Hepatocyte (in vitro differentiated cells): ENCODE data around the gene NPIPB6. TPM values are rescaled to one million over a fixed set of nuclear protein-coding genes. Genes with fewer than 3 reads are reported as not detected.

Experiments used
- DNase-seq: peaks from one replicate; pipeline ENCODE4 v3.0.0-alpha.2; 2016; ENCODE audit warnings: low spot score
- H2AFZ ChIP-seq: fragments of 200-600 bp; sonication (generic); 2 replicates; pipeline ENCODE4 v1.6.0; 2016; ENCODE audit warnings: antibody characterized with exemption, mild to moderate bottlenecking
- H3K27ac ChIP-seq: fragments of 200-600 bp; sonication (generic); 2 replicates; pipeline ENCODE4 v1.5.1; 2016; ENCODE audit warnings: mild to moderate bottlenecking
- H3K27me3 ChIP-seq: fragments of 200-600 bp; sonication (generic); 2 replicates; pipeline ENCODE4 v1.6.1; 2016
- H3K36me3 ChIP-seq: fragments of 200-600 bp; sonication (generic); replicated peaks from 2 replicates; pipeline ENCODE4 v1.5.1; 2016; ENCODE audit warnings: low read depth; ENCODE audit not compliant: insufficient read depth
- H3K4me1 ChIP-seq: fragments of 200-600 bp; sonication (generic); 2 replicates; pipeline ENCODE4 v1.5.1; 2016; ENCODE audit warnings: mild to moderate bottlenecking, moderate library complexity; ENCODE audit not compliant: insufficient read depth
- H3K4me2 ChIP-seq: fragments of 200-600 bp; sonication (generic); 2 replicates; pipeline ENCODE4 v1.6.0; 2016
- H3K4me3 ChIP-seq: fragments of 200-600 bp; sonication (generic); 2 replicates; pipeline ENCODE4 v1.5.1; 2016; ENCODE audit warnings: mild to moderate bottlenecking
- H3K79me2 ChIP-seq: fragments of 200-600 bp; sonication (generic); 2 replicates; pipeline ENCODE4 v1.6.0; 2017; ENCODE audit warnings: mild to moderate bottlenecking
- H3K9me2 ChIP-seq: fragments of 200-600 bp; sonication (generic); replicated peaks from 2 replicates; pipeline ENCODE4 v1.6.0; 2017; ENCODE audit warnings: mild to moderate bottlenecking; ENCODE audit not compliant: insufficient read depth
- H3K9me3 ChIP-seq: fragments of 200-600 bp; sonication (generic); 2 replicates; pipeline ENCODE4 v1.5.1; 2016; ENCODE audit warnings: low read depth, mild to moderate bottlenecking
- H4K20me1 ChIP-seq: fragments of 200-600 bp; sonication (generic); 2 replicates; pipeline ENCODE4 v1.6.0; 2016; ENCODE audit warnings: mild to moderate bottlenecking; ENCODE audit not compliant: insufficient read depth, poor library complexity, severe bottlenecking
- EZH2 ChIP-seq: fragments of 200-600 bp; sonication (generic); IDR thresholded peaks from 2 replicates; pipeline ENCODE4 v1.6.1; 2016; ENCODE audit warnings: antibody characterized with exemption, mild to moderate bottlenecking, borderline replicate concordance
- EZH2phosphoT487 ChIP-seq: fragments of 200-600 bp; sonication (generic); IDR thresholded peaks from one replicate; pipeline ENCODE4 v1.6.1; 2018; ENCODE audit warnings: antibody characterized with exemption, mild to moderate bottlenecking, low read depth, moderate library complexity; ENCODE audit not compliant: unreplicated experiment, severe bottlenecking
- WGBS: methylation state at CpG from one replicate; pipeline ENCODE4 v1.1.6; 2016; ENCODE audit warnings: low lambda C conversion rate; ENCODE audit errors: missing lambda C conversion rate; 5-methylcytosine and 5-hydroxymethylcytosine counted together
- polyA plus RNA-seq: library from polyadenylated mRNA; unstranded; fragments of >200 nt; fragmentation: Nextera tagmentation; extraction: Ambion mirVana; gene quantifications from 2 replicates; pipeline ENCODE4 v1.2.1, GENCODE V29; 2016
- total RNA-seq: library from RNA; depleted of rRNA; stranded (reverse); fragments of >200 nt; gene quantifications from 2 replicates; pipeline ENCODE4 v1.2.3, GENCODE V29; 2014
- TF ChIP-seq, protein P1 (sequence below): fragments of 200-600 bp; sonication (generic); IDR thresholded peaks from 2 replicates; pipeline ENCODE4 v1.5.1; 2016; ENCODE audit warnings: antibody characterized with exemption, mild to moderate bottlenecking; ENCODE audit not compliant: poor library complexity

NPIPB6 gene
- total and polyA plus RNA-seq, 2 experiments from 2014 or later, result 1.9 to 2.0 TPM

GRCh38 chr16:28319476-28320022 is 43.8 kb downstream of the NPIPB6 start:
- no peak overlapping the region for H2AFZ ChIP-seq
- no peak overlapping the region for H3K4me3 ChIP-seq
- TF ChIP-seq, protein P1, sequence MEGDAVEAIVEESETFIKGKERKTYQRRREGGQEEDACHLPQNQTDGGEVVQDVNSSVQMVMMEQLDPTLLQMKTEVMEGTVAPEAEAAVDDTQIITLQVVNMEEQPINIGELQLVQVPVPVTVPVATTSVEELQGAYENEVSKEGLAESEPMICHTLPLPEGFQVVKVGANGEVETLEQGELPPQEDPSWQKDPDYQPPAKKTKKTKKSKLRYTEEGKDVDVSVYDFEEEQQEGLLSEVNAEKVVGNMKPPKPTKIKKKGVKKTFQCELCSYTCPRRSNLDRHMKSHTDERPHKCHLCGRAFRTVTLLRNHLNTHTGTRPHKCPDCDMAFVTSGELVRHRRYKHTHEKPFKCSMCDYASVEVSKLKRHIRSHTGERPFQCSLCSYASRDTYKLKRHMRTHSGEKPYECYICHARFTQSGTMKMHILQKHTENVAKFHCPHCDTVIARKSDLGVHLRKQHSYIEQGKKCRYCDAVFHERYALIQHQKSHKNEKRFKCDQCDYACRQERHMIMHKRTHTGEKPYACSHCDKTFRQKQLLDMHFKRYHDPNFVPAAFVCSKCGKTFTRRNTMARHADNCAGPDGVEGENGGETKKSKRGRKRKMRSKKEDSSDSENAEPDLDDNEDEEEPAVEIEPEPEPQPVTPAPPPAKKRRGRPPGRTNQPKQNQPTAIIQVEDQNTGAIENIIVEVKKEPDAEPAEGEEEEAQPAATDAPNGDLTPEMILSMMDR, result no peak
- TF ChIP-seq EZH2phosphoT487 (no peak), EZH2 (no peak)
- no peaks in the 10 kb centered on the region for H3K9me2 ChIP-seq
- H3K27ac ChIP-seq, result no peak overlapping the region
- DNase-seq, result no peak
- no peak overlapping the region for H3K4me2 ChIP-seq
- no peaks in the 10 kb centered on the region for H3K4me1 ChIP-seq
- 93% methylated on average over 23 of the region's 26 CpGs for WGBS
- H3K79me2 ChIP-seq, result no peaks in the 10 kb centered on the region
- no peaks in the 10 kb centered on the region for H3K9me3 ChIP-seq
- H3K27me3 ChIP-seq, result no peaks in the 10 kb centered on the region
- H4K20me1 ChIP-seq, result no peaks in the 10 kb centered on the region
- no peaks in the 10 kb centered on the region for H3K36me3 ChIP-seq

DNA sequence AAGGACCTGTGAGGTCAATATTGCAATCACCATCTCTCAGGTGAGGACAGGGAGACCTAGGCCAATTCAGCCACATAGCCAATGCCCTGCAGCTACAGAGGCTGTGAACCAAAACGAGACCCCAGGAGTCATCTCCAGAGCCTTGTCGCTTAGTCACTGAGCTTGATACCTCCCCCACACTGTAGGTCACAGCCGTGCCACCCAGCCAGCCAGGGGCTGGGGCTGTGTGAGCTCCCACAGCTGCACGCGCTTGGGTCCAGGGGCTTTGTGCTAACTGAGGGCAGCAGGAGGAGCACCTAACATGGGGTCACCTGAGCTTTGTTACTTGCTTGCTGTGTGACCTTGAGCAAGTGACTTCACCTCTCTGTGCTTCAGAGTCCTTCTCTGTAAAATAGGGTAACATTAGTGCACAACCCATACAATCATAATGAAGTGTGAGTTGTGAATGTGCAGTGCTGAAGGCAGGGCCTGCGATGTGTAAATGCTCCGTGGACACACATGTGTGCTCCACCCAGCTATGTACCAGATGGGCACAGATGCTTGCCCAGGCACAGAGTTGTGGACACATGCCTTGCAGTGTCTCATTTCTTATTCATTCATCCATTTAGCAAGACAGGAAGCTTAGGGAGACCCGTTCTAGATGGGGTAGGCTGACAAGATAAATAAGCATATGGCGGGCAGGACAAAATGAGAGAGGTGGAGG is 45.1 kb downstream of the NPIPB6 start:
- 94% methylated on average over 9 of the region's 9 CpGs for WGBS

DNA sequence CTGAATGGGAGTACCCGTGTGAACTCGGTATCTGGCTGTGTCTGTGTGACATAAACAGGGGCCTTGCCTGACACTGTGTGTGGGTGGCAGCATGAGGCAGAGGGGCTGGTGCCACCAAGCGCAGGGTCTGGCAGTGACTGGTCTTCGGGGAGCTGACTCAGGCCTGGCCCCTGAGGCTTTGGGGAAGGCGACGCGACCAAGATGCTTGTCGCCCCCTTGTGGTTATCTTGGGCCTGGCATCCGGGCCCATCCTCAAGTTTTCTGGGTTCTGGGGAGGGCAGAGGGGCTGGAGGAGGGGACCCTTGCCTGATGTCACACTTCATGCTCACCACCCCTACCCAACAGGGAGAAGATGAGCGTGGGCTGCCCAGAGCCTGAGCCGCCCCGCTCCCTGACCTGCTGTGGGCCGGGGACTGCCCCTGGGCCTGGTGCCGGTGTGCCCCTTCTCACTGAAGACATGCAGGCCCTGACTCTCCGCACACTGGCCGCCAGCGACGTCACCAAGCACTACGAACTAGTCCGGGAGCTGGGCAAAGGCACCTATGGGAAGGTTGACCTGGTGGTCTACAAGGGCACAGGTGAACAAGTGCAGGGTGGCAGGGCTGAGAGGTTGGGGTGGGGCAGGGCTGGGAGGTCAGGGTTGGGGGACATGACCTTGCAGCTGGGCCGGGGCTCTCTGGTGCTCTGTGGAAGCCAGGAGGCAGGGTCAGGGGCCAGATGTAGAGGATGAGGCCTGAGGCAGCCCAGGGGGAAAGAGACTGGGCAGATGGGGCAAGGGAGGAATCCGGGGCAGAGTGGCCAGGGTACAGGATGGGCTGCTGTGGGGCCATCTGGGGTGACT is 46.0 kb downstream of the NPIPB6 start:
- Histone ChIP-seq H3K4me1 (no peaks in the 10 kb centered on the region), H3K27ac (no peak overlapping the region), H3K9me3 (no peaks in the 10 kb centered on the region), H4K20me1 (no peaks in the 10 kb centered on the region), H2AFZ (no peak overlapping the region), H3K9me2 (no peaks in the 10 kb centered on the region), H3K4me2 (no peak overlapping the region), H3K4me3 (no peak overlapping the region), H3K27me3 (no peaks in the 10 kb centered on the region), H3K79me2 (no peaks in the 10 kb centered on the region), H3K36me3 (no peaks in the 10 kb centered on the region)
- no peak for TF ChIP-seq EZH2phosphoT487
- TF ChIP-seq, protein P1, result peak; percentile 78
- peak; percentile 69 for DNase-seq
- 71% methylated on average over 19 of the region's 22 CpGs for WGBS

More for the DNA sequence above, 45.1 kb downstream of the NPIPB6 start:
- H3K4me2 ChIP-seq, result no peak overlapping the region
- no peak overlapping the region for H3K27ac ChIP-seq
- no peaks in the 10 kb centered on the region for H4K20me1 ChIP-seq
- H3K9me3 ChIP-seq, result no peaks in the 10 kb centered on the region
- H3K9me2 ChIP-seq, result no peaks in the 10 kb centered on the region
- no peak overlapping the region for H2AFZ ChIP-seq
- H3K79me2 ChIP-seq, result no peaks in the 10 kb centered on the region
- no peak for DNase-seq
- H3K4me3 ChIP-seq, result no peak overlapping the region
- H3K27me3 ChIP-seq, result no peaks in the 10 kb centered on the region
- no peak for TF ChIP-seq EZH2
- TF ChIP-seq EZH2phosphoT487, result no peak
- TF ChIP-seq, protein P1, result no peak
- no peaks in the 10 kb centered on the region for H3K4me1 ChIP-seq
- no peaks in the 10 kb centered on the region for H3K36me3 ChIP-seq
